Uterus (tissue), 2 donors: ENCODE measurements around the gene ZNF341.

ENCODE experiments used
- CTCF ChIP-seq, 4 experiments: fragments of 200-600 bp in 2 of 4; fragments of 450-650 bp in 2 of 4; sonication (generic) in 2 of 4; IDR thresholded peaks; one replicate each; pipeline ENCODE4 v1.5.1; 2016 to 2019; ENCODE audit warnings: antibody characterized with exemption in 4 of 4, mild to moderate bottlenecking in 2 of 4, moderate library complexity in 1 of 4
- POLR2A ChIP-seq, 2 donors: fragments of 450-650 bp; IDR thresholded peaks; one replicate each; pipeline ENCODE4 v1.6.1; 2016; ENCODE audit warnings: antibody characterized with exemption in 2 of 2, mild to moderate bottlenecking in 1 of 2, moderate library complexity in 1 of 2

- TF ChIP-seq CTCF (IDR thresholded peaks at IDR 0.05) (no peak), POLR2A (IDR thresholded peaks at IDR 0.05) (no peak)
Observed at GRCh38 chr20:33820362-33820761, 88.6 kb downstream of the ZNF341 start.
